Caco-2 (cell line): ENCODE measurements around the gene TSPAN18. TPM values are rescaled to one million over a fixed set of nuclear protein-coding genes. Genes with fewer than 3 reads are reported as not detected.

Source experiments
- BruUV-seq: library from RNA; stranded (reverse); fragments of 400-500 nt; replicated peaks from 2 replicates; lab custom pipeline; 2021; lab: Mats Ljungman, UMichigan
- CTCF ChIA-PET: fragments of 300-600 bp; sonication (Branson Sonifier 250); formaldehyde crosslinking; loops from one replicate; lab custom pipeline; 2022; ENCODE audit warnings: antibody characterized with exemption; lab: Charles Lee
- POLR2A ChIA-PET: fragments of 300-600 bp; sonication (Branson Sonifier 250); formaldehyde crosslinking; loops from one replicate; lab custom pipeline; 2022; ENCODE audit warnings: antibody characterized with exemption; lab: Charles Lee
- DNase-seq, 2 experiments: peaks; one replicate each; pipeline versions ENCODE4 v3.0.0 to v3.0.0-alpha.2; 2020 to 2022
- H3K27me3 ChIP-seq: replicated peaks from 2 replicates; pipeline ENCODE4 v1.6.0; 2011; ENCODE audit warnings: low read length; ENCODE audit not compliant: control insufficient read depth, insufficient read depth
- H3K36me3 ChIP-seq: 2 replicates; pipeline ENCODE4 v1.5.1; 2011; ENCODE audit warnings: low read length; ENCODE audit not compliant: control insufficient read depth, insufficient read depth
- H3K4me1 ChIP-seq: fragments of 250-450 bp; sonication (Bioruptor Pico); 2 replicates; pipeline ENCODE4 v1.5.1; 2020; ENCODE audit warnings: mild to moderate bottlenecking
- H3K4me3 ChIP-seq: 2 replicates; pipeline ENCODE4 v1.5.1; 2011; ENCODE audit warnings: low read depth, mild to moderate bottlenecking, control low read depth, low read length
- H3K9me3 ChIP-seq: fragments of 250-450 bp; sonication (Bioruptor Pico); 2 replicates; pipeline ENCODE4 v1.5.1; 2020; ENCODE audit warnings: mild to moderate bottlenecking, moderate library complexity
- H3K27ac Mint-ChIP-seq: one replicate; pipeline ENCODE4 v1.8.0; 2022; ENCODE audit warnings: mixed read lengths; ENCODE audit not compliant: unreplicated experiment
- H3K27me3 Mint-ChIP-seq: one replicate; pipeline ENCODE4 v1.8.0; 2022; ENCODE audit warnings: mixed read lengths; ENCODE audit not compliant: insufficient read depth, unreplicated experiment
- H3K36me3 Mint-ChIP-seq: one replicate; pipeline ENCODE4 v1.8.0; 2022; ENCODE audit warnings: mild to moderate bottlenecking, mixed read lengths; ENCODE audit not compliant: insufficient read depth, unreplicated experiment
- H3K4me1 Mint-ChIP-seq: one replicate; pipeline ENCODE4 v1.8.0; 2022; ENCODE audit warnings: low read depth, mixed read lengths; ENCODE audit not compliant: unreplicated experiment
- H3K4me3 Mint-ChIP-seq: one replicate; pipeline ENCODE4 v1.8.0; 2022; ENCODE audit warnings: mild to moderate bottlenecking, moderate library complexity, mixed read lengths; ENCODE audit not compliant: unreplicated experiment
- H3K9me3 Mint-ChIP-seq: one replicate; pipeline ENCODE4 v1.8.0; 2022; ENCODE audit warnings: mixed read lengths; ENCODE audit not compliant: unreplicated experiment
- intact Hi-C: fragments of 100-400 bp; cut with micrococcal nuclease; formaldehyde crosslinking; loops from one replicate; pipeline ENCODE4 v1.10.0; 2022; ENCODE audit not compliant: unreplicated experiment
- total RNA-seq: library from RNA; stranded (reverse); gene quantifications from 2 replicates; pipeline ENCODE4 v1.2.3, GENCODE V29; 2022
- TF ChIP-seq, protein P1 (sequence below), 2 experiments: fragments of 200-600 bp in 1 of 2; IDR thresholded peaks; 1 replicate in 1 of 2; 2 replicates in 1 of 2; pipeline versions ENCODE4 v1.5.1 to v1.8.0; 2011 to 2022; ENCODE audit warnings: antibody characterized with exemption in 1 of 2, control low read depth in 1 of 2, inconsistent platforms in 1 of 2, low read depth in 1 of 2, low read length in 1 of 2, mild to moderate bottlenecking in 1 of 2, moderate library complexity in 1 of 2; ENCODE audit not compliant: insufficient read depth in 1 of 2, severe bottlenecking in 1 of 2, unreplicated experiment in 1 of 2

Gene TSPAN18
- total RNA-seq, 1 experiment from 2014 or later = 7.4 TPM

DNA sequence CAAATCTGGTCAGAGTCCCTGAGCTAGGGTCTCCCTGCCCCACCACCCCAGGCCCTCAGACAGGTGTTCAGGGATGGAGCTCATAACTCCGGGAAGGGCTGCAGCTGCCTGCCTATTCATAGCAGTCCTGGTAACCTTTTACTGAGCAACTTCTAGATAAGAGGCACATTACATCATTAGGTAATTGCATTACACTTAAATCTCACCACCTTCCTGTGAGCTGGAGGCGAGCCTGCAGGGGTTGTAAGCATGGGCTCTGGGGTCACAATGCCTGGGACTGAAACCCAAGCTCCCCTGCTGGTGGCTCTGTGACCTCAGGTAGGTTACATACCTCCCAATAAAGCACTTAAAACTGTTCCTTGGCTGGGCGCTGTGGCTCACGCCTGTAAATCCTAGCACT lies 201.4 kb downstream of the TSPAN18 start:
- TF ChIP-seq, protein P1, sequence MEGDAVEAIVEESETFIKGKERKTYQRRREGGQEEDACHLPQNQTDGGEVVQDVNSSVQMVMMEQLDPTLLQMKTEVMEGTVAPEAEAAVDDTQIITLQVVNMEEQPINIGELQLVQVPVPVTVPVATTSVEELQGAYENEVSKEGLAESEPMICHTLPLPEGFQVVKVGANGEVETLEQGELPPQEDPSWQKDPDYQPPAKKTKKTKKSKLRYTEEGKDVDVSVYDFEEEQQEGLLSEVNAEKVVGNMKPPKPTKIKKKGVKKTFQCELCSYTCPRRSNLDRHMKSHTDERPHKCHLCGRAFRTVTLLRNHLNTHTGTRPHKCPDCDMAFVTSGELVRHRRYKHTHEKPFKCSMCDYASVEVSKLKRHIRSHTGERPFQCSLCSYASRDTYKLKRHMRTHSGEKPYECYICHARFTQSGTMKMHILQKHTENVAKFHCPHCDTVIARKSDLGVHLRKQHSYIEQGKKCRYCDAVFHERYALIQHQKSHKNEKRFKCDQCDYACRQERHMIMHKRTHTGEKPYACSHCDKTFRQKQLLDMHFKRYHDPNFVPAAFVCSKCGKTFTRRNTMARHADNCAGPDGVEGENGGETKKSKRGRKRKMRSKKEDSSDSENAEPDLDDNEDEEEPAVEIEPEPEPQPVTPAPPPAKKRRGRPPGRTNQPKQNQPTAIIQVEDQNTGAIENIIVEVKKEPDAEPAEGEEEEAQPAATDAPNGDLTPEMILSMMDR (IDR thresholded peaks at IDR 0.05; ENCODE audit: insufficient read depth in 1 of 2, low read depth in 1 of 2, low read length in 1 of 2, severe bottlenecking in 1 of 2, unreplicated experiment in 1 of 2) = peak in 1 of 2 experiments; percentile 1
- Histone ChIP-seq H3K9me3 (no peaks in the 10 kb centered on the region), H3K36me3 (no peaks in the 10 kb centered on the region), H3K4me1 (peaks cover 17% of the 10 kb centered on the region), H3K27me3 (no peaks in the 10 kb centered on the region), H3K4me3 (no peak overlapping the region)
- CTCF ChIA-PET = interaction anchor here (0.6 to 4.2 kb wide), 6 partner anchors 9 to 651 kb away, joined by 5 to 54 read pairs (median 8); no protein-coding TSS in a partner anchor
- no TSS peak for BruUV-seq
- no peak overlapping the region for H3K27ac Mint-ChIP-seq
- POLR2A ChIA-PET = no interaction called here
- DNase-seq = no peak
- H3K4me3 Mint-ChIP-seq = no peak overlapping the region
- H3K4me1 Mint-ChIP-seq = peaks cover 12% of the 10 kb centered on the region
- peaks cover 4% of the 10 kb centered on the region for H3K36me3 Mint-ChIP-seq
- intact Hi-C loops = no loop called here
- H3K9me3 Mint-ChIP-seq = no peaks in the 10 kb centered on the region
- H3K27me3 Mint-ChIP-seq = no peaks in the 10 kb centered on the region

DNA sequence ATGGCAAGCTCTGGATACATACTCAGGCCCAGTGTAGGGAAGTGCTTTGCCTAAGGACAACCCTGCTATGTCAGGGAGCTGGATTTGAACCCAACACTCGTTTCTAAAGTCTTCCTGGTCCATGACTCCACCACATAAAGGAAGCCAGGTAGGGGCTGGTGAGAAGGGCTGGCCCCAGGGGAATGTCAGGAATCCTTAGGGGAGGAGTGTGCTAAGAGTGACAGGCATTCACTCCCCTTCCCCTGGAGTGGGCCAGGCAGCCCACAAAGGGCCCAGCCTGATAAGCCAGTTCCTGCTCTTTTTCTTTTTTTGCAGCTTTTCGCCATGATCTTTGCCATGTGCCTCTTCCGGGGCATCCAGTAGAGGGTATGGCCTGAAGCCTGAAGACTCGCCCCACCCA lies 202.1 kb downstream of the TSPAN18 start:
- Mint-ChIP-seq H3K4me1 (peaks cover 12% of the 10 kb centered on the region), H3K4me3 (no peak overlapping the region), H3K9me3 (no peaks in the 10 kb centered on the region), H3K36me3 (peaks cover 4% of the 10 kb centered on the region), H3K27me3 (no peaks in the 10 kb centered on the region), H3K27ac (peak overlapping the region; percentile 63)
- Histone ChIP-seq H3K9me3 (no peaks in the 10 kb centered on the region), H3K27me3 (no peaks in the 10 kb centered on the region), H3K4me3 (no peak overlapping the region), H3K36me3 (no peaks in the 10 kb centered on the region), H3K4me1 (peaks cover 17% of the 10 kb centered on the region)
- POLR2A ChIA-PET = no interaction called here
- intact Hi-C loops = no loop called here
- TF ChIP-seq, protein P1 (IDR thresholded peaks at IDR 0.05; ENCODE audit: insufficient read depth in 1 of 2, low read depth in 1 of 2, low read length in 1 of 2, severe bottlenecking in 1 of 2, unreplicated experiment in 1 of 2) = no peak
- no TSS peak for BruUV-seq
- DNase-seq = peak; percentile 71 to 75
- CTCF ChIA-PET = interaction anchor here (0.5 to 4.2 kb wide), 7 partner anchors 8 to 651 kb away, joined by 3 to 54 read pairs (median 8); no protein-coding TSS in a partner anchor

DNA sequence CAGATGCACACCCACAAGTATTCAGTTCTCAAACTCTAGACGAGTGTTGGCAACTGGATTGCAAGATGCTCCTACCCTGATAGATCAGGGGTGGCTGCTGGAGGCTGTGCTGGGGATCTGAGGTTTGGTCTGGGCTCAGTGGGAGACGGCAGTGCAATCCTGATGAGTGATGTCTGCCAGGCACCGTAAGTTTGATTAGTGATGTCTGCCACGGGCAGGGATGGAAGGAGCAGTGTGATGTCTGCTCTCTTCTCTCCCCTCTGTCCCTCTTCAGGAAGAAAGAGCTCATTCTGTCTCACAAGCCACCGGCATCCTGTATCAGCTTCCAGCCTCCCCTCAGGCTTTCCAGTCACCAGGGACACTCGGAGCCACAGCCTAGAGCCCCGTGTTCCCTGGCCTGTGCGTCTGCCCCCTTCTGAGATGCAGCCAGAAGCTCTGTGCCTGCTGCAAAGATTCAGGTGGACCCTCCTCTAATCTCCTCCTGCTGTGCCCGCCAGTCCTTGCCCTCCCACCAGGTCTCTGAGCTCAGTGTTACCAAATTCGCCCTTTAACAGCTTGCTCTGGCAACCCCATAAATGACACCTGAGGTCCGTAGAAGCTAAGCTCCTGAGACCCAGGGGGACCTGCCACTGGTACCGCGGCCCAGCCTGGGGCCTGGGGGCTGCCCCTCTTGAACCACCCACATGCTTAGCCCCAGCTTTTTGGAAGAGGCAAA lies 204.0 kb downstream of the TSPAN18 start:
- TF ChIP-seq, protein P1 (IDR thresholded peaks at IDR 0.05; ENCODE audit: insufficient read depth in 1 of 2, low read depth in 1 of 2, low read length in 1 of 2, severe bottlenecking in 1 of 2, unreplicated experiment in 1 of 2) = no peak
- CTCF ChIA-PET = interaction anchor here (1.2 kb wide), 3 partner anchors 10 to 174 kb away, joined by 3 to 5 read pairs (median 4); no protein-coding TSS in a partner anchor
- peak overlapping the region; percentile 68 for H3K27ac Mint-ChIP-seq

More for the DNA sequence above, 204.0 kb downstream of the TSPAN18 start:
- Mint-ChIP-seq H3K4me3 (no peak overlapping the region), H3K27me3 (no peaks in the 10 kb centered on the region), H3K36me3 (peaks cover 4% of the 10 kb centered on the region), H3K9me3 (no peaks in the 10 kb centered on the region), H3K4me1 (peaks cover 12% of the 10 kb centered on the region)
- Histone ChIP-seq H3K4me1 (peaks cover 17% of the 10 kb centered on the region), H3K4me3 (no peak overlapping the region), H3K9me3 (no peaks in the 10 kb centered on the region), H3K27me3 (no peaks in the 10 kb centered on the region), H3K36me3 (no peaks in the 10 kb centered on the region)
- intact Hi-C loops = loop anchor here (10.0 kb wide), 2 partner anchors 364 to 404 kb away; no protein-coding TSS in a partner anchor
- BruUV-seq = no TSS peak
- no peak for DNase-seq
- POLR2A ChIA-PET = no interaction called here
